SJSA1 (cell line): ENCODE measurements around the gene EIF5B. TPM values are rescaled to one million over a fixed set of nuclear protein-coding genes. Genes with fewer than 3 reads are reported as not detected.

Experiments
- DNase-seq, 2 experiments: peaks; one replicate each; pipeline ENCODE4 v3.0.0-alpha.2; 2015 to 2020; ENCODE audit warnings: low spot score in 2 of 2, low read depth in 1 of 2
- H3K27ac ChIP-seq: fragments of 250-450 bp; sonication (Bioruptor Pico); 2 replicates; pipeline ENCODE4 v1.5.1; 2020; ENCODE audit warnings: mild to moderate bottlenecking, moderate library complexity
- H3K27me3 ChIP-seq: fragments of 250-450 bp; sonication (Bioruptor Pico); replicated peaks from 2 replicates; pipeline ENCODE4 v1.5.1; 2020; ENCODE audit warnings: mild to moderate bottlenecking, moderate library complexity
- H3K36me3 ChIP-seq: fragments of 250-450 bp; sonication (Bioruptor Pico); 2 replicates; pipeline ENCODE4 v1.5.1; 2020; ENCODE audit warnings: mild to moderate bottlenecking
- H3K4me1 ChIP-seq: fragments of 250-450 bp; sonication (Bioruptor Pico); replicated peaks from 2 replicates; pipeline ENCODE4 v1.6.1; 2021; ENCODE audit warnings: mild to moderate bottlenecking
- H3K4me3 ChIP-seq: fragments of 250-450 bp; sonication (Bioruptor Pico); 2 replicates; pipeline ENCODE4 v1.5.1; 2020; ENCODE audit warnings: mild to moderate bottlenecking
- H3K9me3 ChIP-seq: fragments of 250-450 bp; sonication (Bioruptor Pico); replicated peaks from 2 replicates; pipeline ENCODE4 v1.5.1; 2020; ENCODE audit warnings: mild to moderate bottlenecking
- total RNA-seq: library from RNA; depleted of rRNA; stranded (reverse); fragments of >200 nt; shearing (Covaris generic); gene quantifications from 2 replicates; pipeline ENCODE4 v1.2.3, GENCODE V29; 2014

The EIF5B gene
- total RNA-seq, 1 experiment from 2014 or later, result 15.2 TPM

DNA sequence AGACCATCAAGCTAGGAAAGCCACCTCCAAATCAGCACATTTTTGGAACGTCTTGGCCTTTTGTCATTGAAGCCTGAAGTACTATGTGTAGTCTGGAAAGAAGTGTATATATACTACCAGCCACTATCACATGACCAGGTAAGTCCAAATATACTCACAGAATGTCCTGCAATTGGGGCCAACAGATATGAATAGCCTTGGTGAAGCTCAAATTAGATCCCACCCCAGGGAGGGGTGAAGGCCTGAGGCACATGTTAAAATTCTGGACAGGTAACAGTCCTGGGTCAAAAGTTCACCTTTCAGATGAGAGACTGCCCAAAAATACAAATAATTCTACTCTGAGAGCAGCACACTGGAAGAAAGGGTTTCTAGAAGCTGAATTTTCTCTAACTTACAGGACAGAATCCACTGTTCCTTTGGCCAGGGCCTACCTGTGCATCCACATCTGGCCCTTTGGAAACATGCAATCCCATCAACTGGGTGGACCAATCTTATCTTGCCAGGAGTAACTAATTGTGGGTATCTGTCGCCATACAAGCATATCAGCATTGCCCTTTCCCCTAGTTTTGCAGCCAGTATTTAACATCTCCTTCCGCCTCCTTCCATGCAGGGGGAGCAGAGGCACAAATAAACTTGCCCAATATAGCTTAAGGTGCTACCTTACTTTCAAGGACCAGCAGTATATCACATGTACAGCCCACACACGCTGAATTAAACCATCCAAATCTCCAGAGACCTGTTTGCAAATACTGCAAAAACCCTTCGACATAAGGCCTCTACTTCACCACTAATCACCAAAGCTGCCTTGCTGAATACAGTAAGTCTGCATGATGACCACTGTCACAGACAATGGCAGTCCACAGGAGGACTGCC is 67.8 kb downstream of the EIF5B start:
- peaks cover 83% of the 10 kb centered on the region for H3K36me3 ChIP-seq

DNA sequence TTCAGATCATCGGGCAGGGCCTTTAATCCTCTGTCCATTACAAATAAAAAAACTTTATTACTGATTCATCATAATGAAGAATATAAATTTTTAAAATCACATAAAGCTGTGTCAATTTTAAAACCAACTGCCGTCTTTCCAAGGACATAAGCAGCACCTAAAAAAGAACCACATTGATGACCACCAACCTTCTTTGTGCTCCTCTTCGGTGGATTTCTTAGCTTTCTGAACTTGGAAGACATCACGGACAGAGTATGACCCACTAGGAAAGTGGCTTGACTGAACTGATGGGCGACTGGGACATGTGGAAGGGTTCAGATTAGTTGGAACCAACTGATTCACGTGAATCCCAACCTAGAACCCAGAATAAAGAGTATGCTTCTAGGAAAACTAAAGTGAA is 68.9 kb downstream of the EIF5B start:
- Histone ChIP-seq H3K4me3 (no peak overlapping the region), H3K9me3 (no peaks in the 10 kb centered on the region), H3K4me1 (no peaks in the 10 kb centered on the region), H3K27ac (no peak overlapping the region), H3K36me3 (peaks cover 81% of the 10 kb centered on the region), H3K27me3 (no peaks in the 10 kb centered on the region)
- DNase-seq, result no peak

More for the DNA sequence above, 67.8 kb downstream of the EIF5B start:
- H3K4me3 ChIP-seq, result no peak overlapping the region
- no peaks in the 10 kb centered on the region for H3K9me3 ChIP-seq
- H3K27ac ChIP-seq, result no peak overlapping the region
- no peak for DNase-seq
- no peaks in the 10 kb centered on the region for H3K27me3 ChIP-seq
- H3K4me1 ChIP-seq, result no peaks in the 10 kb centered on the region

DNA sequence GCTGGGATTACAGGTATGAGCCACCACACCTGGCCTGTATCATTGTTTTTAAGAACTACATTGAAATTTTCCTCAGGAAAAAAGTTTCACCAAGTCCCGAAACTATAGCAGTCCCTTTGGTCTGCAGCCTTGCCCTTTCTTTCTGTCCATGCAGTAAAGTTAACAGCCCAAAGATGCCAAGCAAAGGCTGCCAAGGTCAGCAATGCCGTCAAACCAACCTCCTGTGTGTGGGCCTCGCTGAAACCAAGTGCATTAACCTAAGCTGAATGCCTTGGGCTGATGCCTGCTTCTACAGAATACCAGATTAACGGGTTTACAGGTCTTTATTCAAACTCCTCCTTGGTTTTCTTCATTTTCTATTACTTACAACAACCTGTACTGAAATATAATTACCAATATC is 73.1 kb downstream of the EIF5B start:
- H3K4me3 ChIP-seq, result no peak overlapping the region
- no peak for DNase-seq
- H3K27ac ChIP-seq, result no peak overlapping the region
- H3K36me3 ChIP-seq, result peaks cover 79% of the 10 kb centered on the region
- no peaks in the 10 kb centered on the region for H3K4me1 ChIP-seq
- no peaks in the 10 kb centered on the region for H3K9me3 ChIP-seq
- H3K27me3 ChIP-seq, result no peaks in the 10 kb centered on the region

DNA sequence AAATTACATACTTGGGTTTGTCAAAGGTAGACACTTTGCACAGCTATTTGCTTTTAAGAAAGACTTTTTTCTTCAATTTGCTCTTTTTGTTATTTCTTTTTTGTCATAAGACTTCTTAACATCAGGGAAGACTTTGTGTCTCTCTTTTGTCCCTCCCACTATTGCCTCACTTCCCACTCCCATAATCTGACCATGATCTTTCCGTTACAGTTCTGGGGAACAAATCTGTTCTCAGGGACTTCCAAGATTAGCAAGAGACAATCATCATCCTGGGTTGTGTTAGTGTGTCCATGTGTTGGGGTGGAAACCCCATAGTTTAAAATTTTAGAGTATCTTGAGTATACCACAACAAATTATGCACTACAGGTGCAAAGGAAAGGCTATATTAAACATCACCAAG is 77.4 kb downstream of the EIF5B start:
- Histone ChIP-seq H3K4me1 (no peaks in the 10 kb centered on the region), H3K4me3 (no peak overlapping the region), H3K27me3 (no peaks in the 10 kb centered on the region), H3K36me3 (peaks cover 82% of the 10 kb centered on the region), H3K9me3 (no peaks in the 10 kb centered on the region), H3K27ac (no peak overlapping the region)
- no peak for DNase-seq

GRCh38 chr2:99417396-99417795 is 80.2 kb downstream of the EIF5B start:
- Histone ChIP-seq H3K4me3 (no peak overlapping the region), H3K9me3 (no peaks in the 10 kb centered on the region), H3K36me3 (peaks cover 80% of the 10 kb centered on the region), H3K27ac (no peak overlapping the region), H3K27me3 (no peaks in the 10 kb centered on the region), H3K4me1 (peaks cover 9% of the 10 kb centered on the region)
- no peak for DNase-seq

- H3K4me3 ChIP-seq, result no peak overlapping the region
- H3K27me3 ChIP-seq, result no peaks in the 10 kb centered on the region
- H3K9me3 ChIP-seq, result no peaks in the 10 kb centered on the region
- peaks cover 79% of the 10 kb centered on the region for H3K36me3 ChIP-seq
- H3K4me1 ChIP-seq, result peaks cover 9% of the 10 kb centered on the region
- H3K27ac ChIP-seq, result no peak overlapping the region
- DNase-seq, result no peak
Observed at GRCh38 chr2:99420031-99420430, 82.8 kb downstream of the EIF5B start.

GRCh38 chr2:99420751-99421299 is 83.6 kb downstream of the EIF5B start:
- no peak overlapping the region for H3K27ac ChIP-seq
- H3K36me3 ChIP-seq, result peaks cover 79% of the 10 kb centered on the region
- H3K4me3 ChIP-seq, result no peak overlapping the region
- H3K9me3 ChIP-seq, result no peaks in the 10 kb centered on the region
- no peak for DNase-seq
- peaks cover 9% of the 10 kb centered on the region for H3K4me1 ChIP-seq
- H3K27me3 ChIP-seq, result no peaks in the 10 kb centered on the region

DNA sequence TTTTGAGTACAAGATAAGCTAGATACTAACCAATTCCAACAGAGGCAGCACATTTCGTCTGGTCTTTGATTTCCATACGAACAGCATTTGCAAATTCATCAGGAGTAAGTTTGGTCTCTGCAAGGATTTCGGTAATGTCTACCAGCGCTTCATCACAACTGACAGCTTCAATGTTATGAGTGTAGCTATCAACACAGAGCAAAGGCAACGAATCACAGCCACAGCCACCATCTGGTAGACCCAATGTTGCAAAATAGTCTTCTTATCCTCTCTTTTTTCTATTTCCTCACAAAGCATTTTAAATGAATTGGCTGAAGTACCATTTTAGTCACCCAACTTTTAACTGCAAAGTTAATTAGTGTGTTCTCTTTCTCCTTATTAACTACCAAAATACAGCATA is 84.3 kb downstream of the EIF5B start:
- no peak for DNase-seq
- H3K9me3 ChIP-seq, result no peaks in the 10 kb centered on the region
- no peaks in the 10 kb centered on the region for H3K27me3 ChIP-seq
- no peak overlapping the region for H3K4me3 ChIP-seq
- peaks cover 9% of the 10 kb centered on the region for H3K4me1 ChIP-seq
- no peak overlapping the region for H3K27ac ChIP-seq
- peaks cover 79% of the 10 kb centered on the region for H3K36me3 ChIP-seq

GRCh38 chr2:99422599-99422998 is 85.4 kb downstream of the EIF5B start:
- Histone ChIP-seq H3K9me3 (no peaks in the 10 kb centered on the region), H3K4me1 (peaks cover 9% of the 10 kb centered on the region), H3K4me3 (no peak overlapping the region), H3K36me3 (peaks cover 83% of the 10 kb centered on the region), H3K27ac (no peak overlapping the region), H3K27me3 (no peaks in the 10 kb centered on the region)
- DNase-seq, result no peak

DNA sequence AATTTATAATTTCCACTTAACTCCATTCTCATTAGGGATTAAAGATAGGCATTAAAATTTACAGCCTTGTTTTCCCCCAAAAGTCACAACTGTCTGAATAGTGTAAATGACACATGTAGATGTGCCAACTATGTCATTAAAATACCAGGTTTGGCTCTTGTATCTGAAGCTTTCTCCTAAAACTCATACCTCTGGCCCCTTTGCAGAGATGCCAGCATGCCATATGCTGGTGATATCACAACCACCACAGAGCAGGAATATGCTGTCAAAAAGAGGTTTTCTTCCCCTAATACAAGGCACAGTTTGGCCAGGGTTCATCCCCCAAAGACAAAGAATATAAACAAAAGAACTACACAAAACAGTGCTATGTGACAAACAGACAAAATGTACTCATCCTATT is 87.2 kb downstream of the EIF5B start:
- no peak for DNase-seq
- peaks cover 9% of the 10 kb centered on the region for H3K4me1 ChIP-seq
- no peak overlapping the region for H3K4me3 ChIP-seq
- H3K9me3 ChIP-seq, result no peaks in the 10 kb centered on the region
- no peaks in the 10 kb centered on the region for H3K27me3 ChIP-seq
- peaks cover 80% of the 10 kb centered on the region for H3K36me3 ChIP-seq
- H3K27ac ChIP-seq, result no peak overlapping the region

DNA sequence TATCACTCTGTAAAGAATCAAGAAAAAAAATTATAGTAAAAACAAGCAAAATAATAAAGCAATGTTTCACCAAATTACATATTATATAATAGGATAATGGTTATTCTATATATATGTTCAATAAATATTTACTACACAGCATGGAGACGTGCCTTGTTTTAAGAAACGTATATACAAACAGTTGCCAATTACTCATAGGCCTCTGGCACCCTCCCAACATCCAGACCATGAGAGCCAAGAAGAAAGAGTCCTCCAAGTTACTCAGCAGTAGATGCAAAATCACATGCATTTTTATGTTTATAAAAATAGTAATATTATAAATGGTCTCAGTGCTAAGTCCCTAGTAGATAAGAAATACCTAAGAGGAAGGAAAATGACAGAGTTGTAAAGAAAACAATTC is 87.8 kb downstream of the EIF5B start:
- Histone ChIP-seq H3K4me1 (peaks cover 9% of the 10 kb centered on the region), H3K27me3 (no peaks in the 10 kb centered on the region), H3K36me3 (peaks cover 84% of the 10 kb centered on the region), H3K9me3 (no peaks in the 10 kb centered on the region), H3K27ac (no peak overlapping the region), H3K4me3 (no peak overlapping the region)
- no peak for DNase-seq

DNA sequence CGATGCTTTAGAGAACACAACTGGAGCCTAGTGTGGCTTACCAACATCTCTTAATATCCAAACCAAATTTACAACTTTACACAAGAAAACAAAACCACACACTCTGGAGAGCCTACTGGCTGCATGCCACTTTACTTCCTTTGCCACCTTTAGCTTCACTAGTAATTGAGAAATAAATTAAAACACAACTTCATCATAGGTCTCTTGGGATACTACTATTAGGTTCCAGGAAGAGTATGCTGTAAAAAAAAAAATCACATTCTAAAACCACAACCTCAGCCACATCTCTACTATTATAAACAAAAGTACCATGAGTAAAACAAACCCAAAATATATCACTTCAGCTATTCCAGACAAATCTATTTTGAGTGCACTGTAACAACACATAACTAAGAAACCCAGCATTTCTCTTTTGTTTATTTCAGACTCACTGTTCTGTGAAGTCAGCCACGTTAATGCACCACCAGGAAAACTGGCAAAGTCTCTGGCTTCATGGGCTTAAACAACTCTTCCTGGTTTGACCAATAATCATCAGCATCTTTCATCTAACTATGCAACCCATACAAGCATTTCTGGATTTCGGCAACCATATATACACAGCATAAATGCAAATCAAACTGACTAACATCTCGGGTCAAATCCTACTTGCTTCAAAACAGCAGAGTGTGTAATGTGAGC is 93.6 kb downstream of the EIF5B start:
- Histone ChIP-seq H3K27ac (no peak overlapping the region; the same call in 1 of the 2 replicates), H3K36me3 (peaks cover 59% of the 10 kb centered on the region), H3K4me3 (no peak overlapping the region), H3K9me3 (no peaks in the 10 kb centered on the region), H3K27me3 (no peaks in the 10 kb centered on the region), H3K4me1 (peaks cover 13% of the 10 kb centered on the region)
- DNase-seq, result peak in 1 of 2 experiments; percentile 59

GRCh38 chr2:99431587-99432275 is 94.5 kb downstream of the EIF5B start:
- H3K27ac ChIP-seq, result no peak overlapping the region

More at GRCh38 chr2:99431587-99432275, 94.5 kb downstream of the EIF5B start:
- Histone ChIP-seq H3K9me3 (no peaks in the 10 kb centered on the region), H3K4me1 (peaks cover 13% of the 10 kb centered on the region), H3K4me3 (no peak overlapping the region), H3K36me3 (peaks cover 52% of the 10 kb centered on the region), H3K27me3 (no peaks in the 10 kb centered on the region)
- DNase-seq, result no peak
